HG03457 (cell line): Measurements from ENCODE around the gene MAP2K5.

Experiments used
- ATAC-seq: cut with Tn5 transposase; IDR thresholded peaks from one replicate; pipeline ENCODE4 v1.9.1; 2021; ENCODE audit warnings: moderate number of reproducible peaks; ENCODE audit not compliant: unreplicated experiment

The MAP2K5 gene

DNA sequence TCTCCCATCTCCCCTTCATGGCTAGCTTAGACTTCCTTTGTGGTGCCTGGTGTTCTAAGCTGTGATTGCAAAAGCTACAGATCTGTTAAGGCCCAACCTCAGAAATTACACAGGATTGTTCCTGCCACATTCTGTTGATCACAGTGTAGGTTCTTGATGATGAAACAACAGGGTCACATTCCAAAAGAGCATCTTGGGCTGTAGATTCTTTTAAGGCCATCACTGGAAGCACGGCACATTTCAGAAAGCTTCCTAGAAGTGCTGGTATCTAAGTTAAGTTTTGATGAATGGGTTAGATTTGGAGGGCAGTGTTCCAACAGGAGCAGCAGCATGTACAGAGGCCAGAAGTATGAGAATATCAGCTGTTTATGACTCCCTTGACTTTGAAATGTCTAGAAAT lies 175.3 kb downstream of the MAP2K5 start:
- no peak for ATAC-seq

DNA sequence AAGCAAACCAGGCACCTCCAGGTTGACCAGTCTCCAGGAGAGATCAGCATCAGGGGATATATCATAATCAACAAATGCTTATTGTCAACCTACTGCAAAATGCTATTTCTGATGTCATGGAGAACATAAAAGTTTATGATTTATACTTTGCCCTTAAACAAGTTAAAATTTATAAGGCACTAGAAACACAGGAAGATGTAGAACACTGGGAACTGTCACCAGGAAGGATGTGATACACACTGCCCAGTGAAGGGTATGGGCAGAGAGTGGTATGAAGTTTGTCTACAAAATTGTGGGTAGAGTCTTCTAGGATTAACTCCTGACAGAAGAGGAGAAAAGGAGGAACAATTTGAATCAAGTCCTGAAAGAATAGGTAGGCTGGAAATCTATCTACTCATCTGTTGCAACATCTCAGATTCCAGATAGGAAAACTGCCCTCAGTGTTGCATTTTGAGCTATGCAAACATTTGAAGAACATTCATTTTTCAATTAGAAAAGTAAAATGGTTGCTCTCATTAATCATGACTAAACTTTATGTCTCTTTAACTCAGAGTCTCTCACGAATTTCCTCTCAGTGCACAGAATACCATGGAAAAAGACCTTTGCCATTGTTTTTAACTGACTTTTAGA lies 176.9 kb downstream of the MAP2K5 start:
- no peak for ATAC-seq

DNA sequence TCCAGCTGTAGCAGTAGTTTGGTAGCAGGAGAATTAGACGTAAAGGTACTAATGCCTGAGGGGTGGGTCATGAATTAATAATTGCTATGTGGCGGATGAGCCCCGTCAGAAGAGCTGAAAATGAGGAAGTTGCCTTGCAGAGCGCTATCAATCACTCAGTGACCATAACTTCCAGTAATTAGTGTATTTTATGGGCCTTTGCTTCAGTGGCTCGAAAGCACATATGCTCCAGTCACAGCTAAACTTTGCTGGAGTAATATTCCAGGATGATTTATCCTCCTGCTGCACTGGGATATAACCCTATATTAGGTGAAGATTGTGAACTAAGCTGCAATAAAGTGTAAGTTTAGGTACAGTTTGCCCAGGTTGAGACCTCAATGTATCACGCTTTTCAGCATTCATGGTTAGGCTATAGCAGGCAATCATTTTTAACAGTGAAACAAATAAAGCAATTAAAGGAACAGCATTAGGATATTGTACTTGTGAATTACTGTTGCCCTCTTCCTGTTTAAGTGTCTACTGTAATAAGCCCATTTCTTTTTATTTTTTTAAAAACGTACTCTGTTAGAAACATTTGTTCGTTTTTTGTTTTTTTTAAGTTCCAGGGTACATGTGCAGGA lies 178.2 kb downstream of the MAP2K5 start:
- no peak for ATAC-seq

DNA sequence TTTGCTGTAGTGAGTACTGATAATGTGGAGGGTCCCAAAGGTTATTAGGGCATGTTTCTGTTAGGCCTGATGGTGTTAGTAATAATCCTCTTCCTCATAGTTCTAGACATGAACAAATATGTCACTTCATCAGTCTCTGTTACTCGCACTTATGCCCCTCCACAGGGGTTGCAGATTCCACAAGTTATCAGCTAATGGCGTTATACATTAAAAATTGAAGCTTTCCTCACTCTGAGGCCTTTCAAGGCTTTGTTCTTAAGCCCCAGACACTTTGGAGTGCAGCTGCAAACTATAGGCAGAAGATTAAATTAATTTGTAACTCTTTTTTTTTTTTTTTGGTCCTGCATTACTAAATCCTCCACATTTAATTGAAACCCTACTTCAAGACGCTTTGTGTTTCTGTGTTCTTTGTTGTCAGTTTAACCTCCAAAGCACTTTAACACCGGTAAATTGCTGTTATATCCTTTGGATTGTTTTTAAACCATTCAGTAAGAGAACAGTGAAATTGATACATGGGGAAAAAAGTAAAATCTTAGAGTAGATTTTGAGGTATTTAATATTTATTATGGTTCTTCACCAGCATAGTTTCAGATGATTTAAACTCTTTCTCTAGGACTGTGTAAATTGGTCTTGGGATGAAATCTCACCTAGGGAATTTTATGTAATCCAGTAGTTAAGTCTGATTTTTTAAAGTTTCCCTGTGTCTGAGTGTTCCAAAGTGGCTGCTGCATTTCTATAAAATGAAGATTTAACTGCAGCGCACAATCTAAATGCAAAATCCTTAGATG lies 179.7 kb downstream of the MAP2K5 start:
- no peak for ATAC-seq

DNA sequence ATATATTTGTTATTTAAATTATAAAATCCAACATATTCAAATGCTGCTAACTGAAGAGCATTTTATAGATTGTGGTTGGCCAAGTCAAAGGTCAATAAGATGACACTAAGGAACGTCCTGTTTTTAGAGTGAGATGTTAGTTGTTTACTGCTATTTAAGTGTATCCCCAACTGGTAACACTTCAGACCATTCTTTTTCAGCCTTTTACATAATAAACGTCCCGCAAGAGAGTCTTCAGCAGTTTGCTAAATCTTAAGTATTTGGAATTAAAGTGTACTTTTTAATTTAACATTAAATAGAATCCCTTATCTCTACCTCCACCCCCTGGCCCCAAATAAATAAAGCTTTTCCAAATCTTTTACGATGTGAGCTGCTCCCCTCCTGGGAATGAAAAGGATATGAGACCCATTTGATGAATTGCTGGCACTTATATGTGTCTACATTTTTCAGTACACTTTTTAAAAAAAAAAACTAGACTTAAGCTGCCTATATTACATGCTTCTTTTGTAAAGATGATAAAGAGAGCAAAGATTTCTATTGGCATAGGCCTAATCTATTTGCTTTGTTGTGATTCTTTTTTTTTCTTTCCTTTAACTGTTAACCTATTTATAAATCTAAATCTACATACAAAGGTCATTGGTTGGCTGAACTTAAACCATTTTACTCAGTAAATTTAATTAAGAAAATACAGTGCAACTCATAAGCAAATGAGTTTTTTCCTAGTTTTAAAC lies 181.0 kb downstream of the MAP2K5 start:
- no peak for ATAC-seq

DNA sequence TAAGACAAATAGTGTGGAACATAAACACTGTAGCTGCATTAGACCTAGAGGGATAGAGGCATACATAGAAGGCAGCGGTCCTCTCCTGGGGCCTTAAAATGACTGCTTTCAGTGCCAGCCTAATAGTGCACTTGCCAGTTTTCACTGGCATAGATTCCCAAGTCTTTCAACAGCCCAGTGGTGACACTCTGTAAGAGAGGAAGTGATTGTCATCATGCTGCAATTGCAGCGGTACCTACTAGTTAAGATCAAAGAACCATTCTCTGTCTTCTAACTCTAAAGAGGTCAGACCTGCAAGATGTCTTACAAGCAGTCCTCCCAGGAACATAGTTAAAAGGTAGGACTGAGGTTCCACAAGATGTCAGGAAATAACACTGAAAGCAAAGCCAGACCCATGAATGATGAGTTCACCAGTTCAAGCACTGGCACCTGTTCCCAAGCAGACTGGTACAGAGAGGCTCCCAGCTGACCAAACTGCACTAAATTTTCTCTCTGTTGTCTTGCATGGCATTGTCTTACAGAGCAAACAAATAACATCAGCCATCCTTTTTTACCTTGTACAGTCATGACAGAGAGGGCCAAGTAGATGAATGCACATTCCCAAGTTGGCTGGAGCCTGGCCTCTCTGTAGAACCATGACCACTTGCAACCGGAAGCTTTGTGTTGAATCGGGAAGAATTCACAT lies 182.3 kb downstream of the MAP2K5 start:
- ATAC-seq: no peak

DNA sequence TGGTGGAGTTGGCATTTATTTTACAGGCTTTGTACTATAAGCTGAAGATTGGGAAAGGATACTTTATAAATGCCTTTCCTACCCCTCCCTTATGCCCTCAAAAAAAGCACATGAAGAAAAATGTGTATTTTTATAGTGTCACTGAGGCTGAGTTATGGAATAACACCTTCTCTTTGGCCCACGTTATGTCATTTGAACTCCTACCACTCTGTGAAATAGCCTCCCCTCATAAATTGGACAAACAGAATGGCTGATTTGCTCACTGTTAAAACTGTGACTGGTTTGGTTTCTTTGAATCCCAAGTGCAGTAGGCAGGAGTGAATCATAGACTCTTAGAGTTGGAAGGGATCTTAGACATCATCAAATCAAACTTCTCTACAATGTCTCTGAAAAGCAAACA lies 187.6 kb downstream of the MAP2K5 start:
- ATAC-seq: no peak

DNA sequence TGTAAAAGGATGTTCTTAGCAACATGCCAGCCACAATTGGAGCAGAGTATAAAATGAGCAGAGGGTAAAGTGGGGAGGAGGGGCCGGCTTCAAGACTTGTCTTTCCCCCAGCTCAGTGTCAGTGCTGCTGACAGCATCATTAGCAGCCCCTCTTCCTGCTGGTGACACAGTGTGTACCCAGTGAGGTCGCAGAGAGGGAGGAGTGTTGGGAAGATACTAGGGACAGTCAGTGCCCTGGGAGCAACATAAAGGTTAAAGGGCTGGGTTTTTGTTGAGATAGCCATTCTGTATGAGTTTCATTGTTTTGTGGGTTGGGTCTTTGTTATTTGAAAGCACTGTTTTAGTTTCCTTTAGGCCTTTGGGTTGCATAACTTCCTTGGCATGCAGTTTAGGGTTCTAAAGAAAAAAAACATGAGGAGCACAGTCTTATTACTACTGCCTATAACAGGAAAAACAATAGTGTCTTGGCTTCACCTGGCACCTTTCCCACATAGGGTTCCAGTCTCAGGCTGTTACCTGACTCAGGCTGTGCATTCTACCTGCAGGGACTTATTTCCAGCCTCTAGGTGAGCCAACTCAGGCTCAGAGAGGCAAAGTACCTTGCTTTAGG lies 188.7 kb downstream of the MAP2K5 start:
- ATAC-seq: no peak

DNA sequence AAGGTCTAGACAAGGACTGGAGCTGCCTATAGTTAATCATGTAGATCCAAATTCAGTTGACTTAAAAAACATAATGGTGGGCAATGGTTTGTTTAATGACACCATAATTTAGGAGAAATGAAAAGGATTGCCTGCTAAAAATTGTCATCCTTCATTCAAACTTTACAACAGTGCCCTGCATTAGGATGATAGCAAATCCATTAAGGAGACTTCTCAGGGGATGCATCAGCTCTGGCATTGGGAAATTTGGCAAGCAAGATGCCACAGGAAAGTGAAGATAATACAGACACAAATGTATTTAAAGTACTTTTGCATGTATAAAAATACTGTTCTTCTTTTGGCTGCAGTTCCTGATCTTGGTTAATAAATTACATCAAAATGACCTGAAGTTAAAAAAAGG lies 189.7 kb downstream of the MAP2K5 start:
- no peak for ATAC-seq

DNA sequence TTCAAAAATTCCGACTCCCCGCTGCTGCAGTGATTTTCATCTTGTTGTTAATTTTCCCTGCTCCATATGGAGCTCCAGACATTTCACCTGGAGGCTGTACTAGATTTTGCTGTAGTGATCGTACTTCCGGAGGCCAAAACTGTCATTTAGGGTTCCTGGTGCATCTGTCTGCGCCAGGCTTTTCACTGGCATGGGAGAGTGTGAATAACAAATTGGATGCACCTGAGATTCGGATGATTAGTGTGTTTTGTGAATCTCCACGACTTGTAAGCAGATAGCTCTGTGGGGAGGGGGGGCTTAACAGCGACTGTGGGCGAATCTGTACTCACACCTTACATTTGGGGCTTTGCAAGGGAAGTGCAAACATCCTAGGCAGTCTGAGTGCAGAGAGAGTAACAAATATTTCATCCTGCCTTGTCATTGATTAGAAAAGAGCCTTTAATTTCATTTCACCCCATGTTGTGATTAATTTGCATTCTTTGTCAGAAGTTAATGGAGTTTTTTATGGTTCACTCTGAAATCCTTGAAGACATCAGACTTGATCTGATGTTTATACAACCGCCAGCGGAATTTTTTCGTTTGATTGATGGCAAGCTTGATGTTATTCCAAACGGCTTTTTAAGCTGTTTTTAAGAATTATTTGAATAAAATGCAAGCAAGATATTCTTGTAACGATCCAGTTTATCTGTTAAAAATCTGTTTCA lies 190.3 kb downstream of the MAP2K5 start:
- ATAC-seq: no peak

DNA sequence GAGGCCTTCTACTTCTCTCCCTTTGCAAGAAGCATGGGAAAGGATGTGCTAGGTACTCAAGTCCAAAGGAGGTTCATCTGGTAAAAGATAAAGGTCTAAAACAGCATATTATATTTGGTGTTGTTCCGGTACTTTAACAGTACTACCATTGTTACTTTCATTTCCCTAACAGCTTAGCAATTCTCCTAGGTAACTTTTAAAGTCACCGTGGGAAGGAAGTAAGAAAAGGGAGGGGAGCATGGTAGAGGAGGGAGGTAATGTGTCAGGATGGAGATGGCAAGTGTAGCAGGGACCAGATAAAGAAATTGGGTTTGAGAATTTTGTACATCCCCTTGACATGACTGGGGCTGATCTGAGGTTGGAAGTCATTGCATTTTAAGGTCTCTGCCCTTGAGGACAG lies 193.4 kb downstream of the MAP2K5 start:
- ATAC-seq: no peak

DNA sequence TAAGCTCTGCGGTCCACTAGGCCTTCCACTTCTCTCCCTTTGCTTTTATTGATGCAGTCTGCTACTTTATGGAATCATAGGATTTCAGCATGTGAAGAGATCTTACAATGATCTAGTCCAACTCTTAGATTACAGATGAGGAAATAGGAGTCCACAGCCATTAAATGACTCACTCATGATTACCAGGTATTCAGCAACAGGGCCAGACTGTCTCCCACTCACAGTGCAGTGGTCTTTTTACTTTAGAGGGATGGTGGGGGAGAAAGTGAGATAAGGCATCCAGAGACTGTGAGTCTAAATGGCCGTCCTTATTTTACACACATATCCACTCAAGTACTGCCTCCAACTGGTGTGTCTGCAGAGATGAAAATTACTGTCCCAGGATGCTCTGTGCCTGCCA lies 194.3 kb downstream of the MAP2K5 start:
- ATAC-seq: no peak

DNA sequence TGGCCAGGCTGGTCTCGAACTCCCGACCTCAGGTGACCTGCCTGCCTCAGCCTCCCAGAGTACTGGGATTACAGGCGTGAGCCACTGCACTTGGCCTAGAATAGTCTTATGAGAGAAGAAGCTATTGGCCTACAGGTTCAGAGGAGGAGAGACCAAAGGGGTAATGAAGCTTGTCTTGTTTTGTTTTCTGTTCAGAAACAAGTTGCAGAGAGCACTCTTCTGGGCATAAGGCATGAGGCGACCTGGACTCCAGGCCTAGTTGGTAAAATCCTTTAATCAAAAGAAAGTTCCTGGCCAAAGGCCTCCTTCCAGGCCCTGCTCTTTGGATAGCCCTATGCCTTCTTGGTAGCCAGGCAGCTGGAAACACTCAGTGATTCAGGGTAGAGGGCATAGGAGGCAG lies 195.6 kb downstream of the MAP2K5 start:
- ATAC-seq: no peak

DNA sequence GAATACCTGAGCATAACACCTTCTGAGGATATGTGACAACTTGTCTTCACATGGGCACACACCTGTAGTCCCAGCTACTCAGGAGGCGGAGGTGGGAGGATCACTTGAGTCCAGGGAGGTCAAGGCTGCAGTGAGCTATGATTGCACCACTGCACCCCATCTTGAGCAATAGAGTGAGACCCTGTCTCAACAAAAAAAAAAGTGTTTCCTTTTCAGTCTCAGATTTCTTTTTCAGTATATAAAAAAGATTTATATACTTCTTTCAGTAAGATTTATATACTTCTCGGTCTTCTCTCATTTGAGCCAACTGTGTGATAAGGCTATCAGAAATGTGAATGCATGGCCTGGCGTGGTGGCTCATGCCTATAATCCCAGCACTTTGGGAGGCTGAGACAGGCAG lies 197.9 kb downstream of the MAP2K5 start:
- no peak for ATAC-seq

DNA sequence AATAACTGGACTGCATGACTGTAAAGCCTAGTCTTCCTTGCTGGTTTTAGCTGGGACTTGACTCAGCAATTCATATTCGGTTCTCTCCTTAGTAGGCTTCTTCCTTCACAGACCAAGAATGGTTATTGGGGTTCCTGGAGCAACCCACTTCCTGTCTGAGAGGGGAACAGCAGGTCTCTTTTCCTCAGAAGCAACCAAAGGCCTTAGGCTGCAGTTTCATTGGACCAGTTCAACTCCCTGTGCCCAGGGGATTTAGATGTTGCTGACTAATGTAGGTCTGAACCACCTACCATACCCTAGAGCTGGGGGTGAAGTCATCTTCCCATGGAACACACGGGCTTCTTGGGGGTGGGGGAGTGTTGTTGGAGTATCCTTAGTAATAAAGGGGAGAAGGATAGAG lies 198.8 kb downstream of the MAP2K5 start:
- no peak for ATAC-seq

DNA sequence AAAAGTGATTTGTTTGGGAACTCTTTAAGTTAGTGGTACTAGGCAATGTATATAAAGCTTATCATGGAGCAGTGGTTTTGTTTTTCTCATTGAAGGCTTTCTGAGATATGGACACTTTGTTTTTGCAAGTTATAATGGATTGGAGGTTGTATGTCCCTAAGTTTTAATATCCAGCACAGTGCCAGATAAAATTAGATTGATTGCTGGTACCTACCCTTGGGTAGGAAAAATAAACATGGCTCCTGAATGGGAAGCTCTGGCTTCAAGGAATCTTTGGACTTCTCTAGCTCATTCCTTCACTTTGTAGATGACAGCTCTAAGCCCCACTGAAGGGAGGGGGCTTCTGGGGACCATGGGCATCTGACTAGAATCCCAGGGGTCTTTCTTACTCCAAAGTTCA lies 201.1 kb downstream of the MAP2K5 start:
- no peak for ATAC-seq

DNA sequence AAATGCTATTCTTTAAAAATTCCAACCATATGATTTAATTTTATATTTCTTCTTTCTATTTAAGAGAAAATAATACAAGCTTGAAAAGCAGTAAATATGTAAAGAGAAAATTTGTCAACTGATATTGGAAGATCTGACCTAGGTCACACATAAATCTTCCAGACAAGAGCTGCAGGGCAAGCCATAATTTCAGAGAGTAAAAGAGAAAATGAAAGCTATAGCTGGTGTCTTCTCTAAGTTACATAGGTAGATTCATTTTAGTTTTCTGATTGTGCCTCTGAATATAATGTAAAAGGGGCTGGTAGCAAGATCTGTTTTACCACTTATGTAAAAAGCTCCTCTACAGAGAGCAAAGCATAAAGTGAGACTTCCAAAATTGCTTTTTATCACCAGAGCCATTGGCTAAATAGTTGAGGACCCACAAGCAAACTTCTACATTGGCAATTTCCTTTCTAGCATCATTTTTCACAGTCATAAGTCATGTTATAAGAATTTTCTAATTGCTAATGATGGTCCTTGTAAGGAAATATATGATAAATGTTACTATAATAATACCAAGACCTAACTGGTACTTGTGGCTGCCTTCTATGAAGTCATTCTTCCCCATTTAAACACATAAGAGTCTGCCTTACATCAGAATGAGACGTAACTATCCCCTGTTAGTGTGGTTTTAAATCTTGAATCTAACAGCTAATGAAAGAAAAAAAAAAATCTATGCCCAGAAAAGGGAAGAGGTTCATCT lies 202.0 kb downstream of the MAP2K5 start:
- ATAC-seq: no peak

DNA sequence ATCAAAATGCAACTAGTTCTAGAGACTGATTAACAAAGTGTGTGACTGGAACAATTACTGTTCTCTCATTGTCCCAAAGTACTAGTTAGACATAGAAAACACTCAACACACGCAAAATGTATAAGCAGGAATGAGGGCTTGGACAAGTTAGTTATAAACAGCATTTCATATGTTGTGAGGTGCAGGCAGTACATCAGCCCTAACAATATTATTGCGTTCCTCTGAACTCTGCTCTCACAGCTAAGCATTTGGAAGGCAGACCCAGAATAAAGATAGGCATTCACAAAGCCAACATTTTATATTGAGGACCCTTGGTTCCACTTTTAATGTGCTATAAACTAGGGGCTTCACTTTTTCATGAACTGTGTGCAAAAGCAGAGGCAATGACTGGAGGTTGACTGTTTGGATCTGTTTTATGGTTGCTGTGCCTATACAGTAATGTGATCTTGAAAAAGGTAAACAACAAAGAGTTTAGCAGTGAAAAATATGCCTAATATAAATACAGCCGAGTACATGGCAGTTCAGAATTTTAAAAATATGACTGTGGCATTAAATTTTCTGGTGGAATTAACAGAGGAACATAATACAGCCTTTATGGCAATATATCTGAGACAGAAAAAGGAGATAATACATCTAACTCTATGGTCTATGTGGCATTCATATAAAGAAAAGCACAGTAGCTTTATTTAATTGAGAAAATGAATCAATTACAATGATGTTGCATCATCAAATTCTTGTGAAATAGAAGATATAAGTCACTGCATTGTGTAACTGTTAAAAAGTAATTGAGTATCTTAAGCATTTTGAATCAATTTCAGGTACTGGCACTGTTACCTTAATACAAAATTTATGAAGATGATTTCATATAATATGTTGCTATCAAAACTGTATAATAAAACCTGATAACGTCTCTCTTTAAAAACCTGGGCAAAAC lies 202.8 kb downstream of the MAP2K5 start:
- no peak for ATAC-seq
